Measurements from ENCODE around the gene MYPN. TPM values are rescaled to one million over a fixed set of nuclear protein-coding genes. Genes with fewer than 3 reads are reported as not detected.

The MYPN gene
- total RNA-seq, 2 experiments from 2014 or later = not detected

DNA sequence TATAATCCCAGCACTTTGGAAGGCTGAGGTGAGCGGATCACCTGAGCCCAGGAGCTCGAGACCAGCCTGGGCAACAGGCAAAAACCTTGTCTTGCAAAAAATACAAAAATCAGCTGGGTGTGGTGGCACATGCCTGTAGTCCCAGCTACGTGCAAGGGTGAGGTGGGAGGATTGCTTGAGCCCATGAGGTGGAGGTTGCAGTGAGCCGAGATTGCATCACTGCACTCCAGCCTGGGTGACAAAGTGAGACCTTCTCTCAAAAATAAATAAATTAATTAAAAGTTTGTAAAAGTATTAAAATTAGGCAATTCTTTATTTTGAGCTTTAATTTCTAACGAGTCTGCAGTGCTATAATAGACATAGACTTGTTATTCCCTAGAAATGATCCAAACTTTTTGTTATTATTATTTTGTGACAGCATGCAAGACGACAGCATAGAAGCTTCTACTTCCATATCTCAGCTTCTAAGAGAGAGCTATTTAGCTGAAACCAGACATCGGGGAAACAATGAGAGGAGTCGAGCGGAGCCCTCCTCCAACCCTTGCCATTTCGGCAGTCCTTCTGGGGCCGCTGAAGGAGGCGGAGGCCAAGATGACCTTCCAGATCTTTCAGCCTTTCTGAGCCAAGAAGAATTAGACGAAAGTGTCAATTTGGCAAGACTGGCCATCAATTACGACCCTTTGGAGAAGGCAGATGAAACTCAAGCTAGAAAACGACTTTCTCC, 11.9 kb downstream of the MYPN start:
- Mint-ChIP-seq H3K27me3 (ENCODE audit: low read depth) (peaks cover 3% of the 10 kb centered on the region), H3K4me1 (ENCODE audit: low read depth) (peaks cover 1% of the 10 kb centered on the region), H3K9me3 (no peaks in the 10 kb centered on the region), H3K4me3 (no peak overlapping the region), H3K36me3 (ENCODE audit: low read depth) (no peaks in the 10 kb centered on the region), H3K27ac (no peak overlapping the region)
- CTCF ChIA-PET = interaction anchor here (1.2 kb wide), 1 partner anchor 35 kb away, joined by 9 read pairs; no protein-coding TSS in a partner anchor
- DNase-seq = no peak
- intact Hi-C loops (cut with micrococcal nuclease) = no loop called here

GRCh38 chr10:68121852-68122251, 12.6 kb downstream of the MYPN start:
- peaks cover 3% of the 10 kb centered on the region for H3K27me3 Mint-ChIP-seq (ENCODE audit: low read depth)
- CTCF ChIA-PET = no interaction called here
- no peak overlapping the region for H3K27ac Mint-ChIP-seq
- H3K9me3 Mint-ChIP-seq = no peaks in the 10 kb centered on the region
- DNase-seq = no peak
- H3K4me1 Mint-ChIP-seq (ENCODE audit: low read depth) = peaks cover 1% of the 10 kb centered on the region
- no peak overlapping the region for H3K4me3 Mint-ChIP-seq
- intact Hi-C loops (cut with micrococcal nuclease) = no loop called here
- H3K36me3 Mint-ChIP-seq (ENCODE audit: low read depth) = no peaks in the 10 kb centered on the region

- no peak for DNase-seq
- no peak overlapping the region for H3K4me3 Mint-ChIP-seq
- H3K27ac Mint-ChIP-seq = no peak overlapping the region
- intact Hi-C loops (cut with micrococcal nuclease) = no loop called here
- H3K27me3 Mint-ChIP-seq (ENCODE audit: low read depth) = no peaks in the 10 kb centered on the region
- no peaks in the 10 kb centered on the region for H3K9me3 Mint-ChIP-seq
- CTCF ChIA-PET = no interaction called here
- no peaks in the 10 kb centered on the region for H3K36me3 Mint-ChIP-seq (ENCODE audit: low read depth)
- no peaks in the 10 kb centered on the region for H3K4me1 Mint-ChIP-seq (ENCODE audit: low read depth)
These were observed 15.4 kb downstream of the MYPN start for GRCh38 chr10:68124718-68125117.

- CTCF ChIA-PET = no interaction called here
- Mint-ChIP-seq H3K9me3 (no peaks in the 10 kb centered on the region), H3K36me3 (ENCODE audit: low read depth) (no peaks in the 10 kb centered on the region)
These were observed 16.5 kb downstream of the MYPN start for GRCh38 chr10:68125772-68126171.

DNA sequence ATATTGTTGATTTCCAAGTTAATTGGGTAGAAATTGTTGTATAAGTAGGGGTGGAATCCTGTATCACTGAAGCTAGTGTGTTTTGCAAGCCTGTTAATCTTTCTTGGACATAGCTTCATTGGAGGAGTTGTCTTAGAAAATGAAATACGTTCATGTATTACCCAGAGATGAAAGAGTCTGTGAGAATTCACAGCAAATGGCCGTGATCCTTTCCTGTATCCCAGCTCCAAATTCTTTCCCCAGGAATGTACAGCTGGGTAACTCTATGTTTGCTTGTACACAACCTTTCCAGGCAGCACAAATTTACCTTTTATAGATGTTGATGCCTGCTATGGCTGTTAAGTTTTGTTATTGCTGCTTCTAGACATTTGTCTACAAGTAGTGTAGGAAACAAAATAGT, 18.7 kb downstream of the MYPN start:
- H3K36me3 Mint-ChIP-seq (ENCODE audit: low read depth) = no peaks in the 10 kb centered on the region
- no peak for DNase-seq
- H3K4me1 Mint-ChIP-seq (ENCODE audit: low read depth) = no peaks in the 10 kb centered on the region
- H3K27ac Mint-ChIP-seq = no peak overlapping the region
- H3K27me3 Mint-ChIP-seq (ENCODE audit: low read depth) = peaks cover under 1% of the 10 kb centered on the region
- intact Hi-C loops (cut with micrococcal nuclease) = no loop called here
- no peak overlapping the region for H3K4me3 Mint-ChIP-seq
- H3K9me3 Mint-ChIP-seq = no peaks in the 10 kb centered on the region
- CTCF ChIA-PET = interaction anchor here (1.1 kb wide), 1 partner anchor 29 kb away, joined by 3 read pairs; no protein-coding TSS in a partner anchor

More at GRCh38 chr10:68125772-68126171, 16.5 kb downstream of the MYPN start:
- Mint-ChIP-seq H3K27me3 (ENCODE audit: low read depth) (no peaks in the 10 kb centered on the region), H3K4me1 (ENCODE audit: low read depth) (no peaks in the 10 kb centered on the region), H3K27ac (no peak overlapping the region), H3K4me3 (no peak overlapping the region)
- intact Hi-C loops (cut with micrococcal nuclease) = no loop called here
- no peak for DNase-seq

- no peaks in the 10 kb centered on the region for H3K36me3 Mint-ChIP-seq (ENCODE audit: low read depth)
- no peaks in the 10 kb centered on the region for H3K4me1 Mint-ChIP-seq (ENCODE audit: low read depth)
- CTCF ChIA-PET = no interaction called here
- peaks cover 2% of the 10 kb centered on the region for H3K27me3 Mint-ChIP-seq (ENCODE audit: low read depth)
- intact Hi-C loops (cut with micrococcal nuclease) = no loop called here
- H3K9me3 Mint-ChIP-seq = no peaks in the 10 kb centered on the region
- H3K4me3 Mint-ChIP-seq = no peak overlapping the region
- DNase-seq = no peak
- H3K27ac Mint-ChIP-seq = no peak overlapping the region
These were observed 23.1 kb downstream of the MYPN start for GRCh38 chr10:68132391-68132790.

DNA sequence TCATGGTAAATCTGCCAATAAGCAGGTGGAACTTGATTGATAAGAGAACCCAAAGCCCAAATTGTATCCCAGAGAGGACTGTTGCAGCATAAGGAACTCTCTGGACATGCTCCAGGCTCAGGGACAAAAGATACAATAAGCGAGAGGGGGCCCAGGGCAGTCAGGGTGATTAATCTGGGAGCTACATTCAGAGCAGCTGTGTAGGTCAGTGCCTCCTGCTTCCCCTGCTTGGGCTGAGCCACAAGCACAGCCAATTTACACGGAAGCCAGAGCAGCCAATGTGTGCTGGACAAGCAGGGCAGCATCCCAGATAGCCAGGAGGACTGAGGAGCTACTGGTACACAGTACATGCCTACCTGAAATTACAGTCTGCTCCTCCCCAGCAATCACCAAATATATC, 24.2 kb downstream of the MYPN start:
- Mint-ChIP-seq H3K27ac (no peak overlapping the region), H3K4me3 (no peak overlapping the region), H3K9me3 (no peaks in the 10 kb centered on the region), H3K4me1 (ENCODE audit: low read depth) (no peaks in the 10 kb centered on the region), H3K36me3 (ENCODE audit: low read depth) (no peaks in the 10 kb centered on the region), H3K27me3 (ENCODE audit: low read depth) (peaks cover 2% of the 10 kb centered on the region)
- no peak for DNase-seq
- CTCF ChIA-PET = no interaction called here
- intact Hi-C loops (cut with micrococcal nuclease) = no loop called here

DNA sequence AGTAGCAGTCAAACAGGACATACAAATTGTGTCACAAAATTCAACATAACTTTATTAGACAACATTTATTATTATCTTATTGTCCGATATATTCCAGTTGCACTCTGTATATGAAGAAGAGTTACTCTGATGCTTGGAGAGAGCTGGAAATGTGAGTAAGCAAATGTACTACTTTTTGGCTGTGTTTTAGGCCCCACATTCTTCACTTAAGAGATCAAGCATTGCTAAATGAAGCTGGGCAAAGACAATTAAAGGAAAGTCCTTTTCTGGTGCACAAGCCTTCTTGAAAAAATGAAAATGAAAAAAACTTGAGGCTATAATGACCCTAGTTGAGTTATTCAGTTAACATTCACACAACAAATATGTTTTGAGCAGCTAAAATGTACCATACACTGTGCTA, 26.1 kb downstream of the MYPN start:
- DNase-seq = no peak
- Mint-ChIP-seq H3K27ac (no peak overlapping the region), H3K27me3 (ENCODE audit: low read depth) (peaks cover 5% of the 10 kb centered on the region), H3K4me3 (no peak overlapping the region), H3K36me3 (ENCODE audit: low read depth) (no peaks in the 10 kb centered on the region), H3K9me3 (no peaks in the 10 kb centered on the region), H3K4me1 (ENCODE audit: low read depth) (no peaks in the 10 kb centered on the region)
- CTCF ChIA-PET = no interaction called here
- intact Hi-C loops (cut with micrococcal nuclease) = no loop called here

DNA sequence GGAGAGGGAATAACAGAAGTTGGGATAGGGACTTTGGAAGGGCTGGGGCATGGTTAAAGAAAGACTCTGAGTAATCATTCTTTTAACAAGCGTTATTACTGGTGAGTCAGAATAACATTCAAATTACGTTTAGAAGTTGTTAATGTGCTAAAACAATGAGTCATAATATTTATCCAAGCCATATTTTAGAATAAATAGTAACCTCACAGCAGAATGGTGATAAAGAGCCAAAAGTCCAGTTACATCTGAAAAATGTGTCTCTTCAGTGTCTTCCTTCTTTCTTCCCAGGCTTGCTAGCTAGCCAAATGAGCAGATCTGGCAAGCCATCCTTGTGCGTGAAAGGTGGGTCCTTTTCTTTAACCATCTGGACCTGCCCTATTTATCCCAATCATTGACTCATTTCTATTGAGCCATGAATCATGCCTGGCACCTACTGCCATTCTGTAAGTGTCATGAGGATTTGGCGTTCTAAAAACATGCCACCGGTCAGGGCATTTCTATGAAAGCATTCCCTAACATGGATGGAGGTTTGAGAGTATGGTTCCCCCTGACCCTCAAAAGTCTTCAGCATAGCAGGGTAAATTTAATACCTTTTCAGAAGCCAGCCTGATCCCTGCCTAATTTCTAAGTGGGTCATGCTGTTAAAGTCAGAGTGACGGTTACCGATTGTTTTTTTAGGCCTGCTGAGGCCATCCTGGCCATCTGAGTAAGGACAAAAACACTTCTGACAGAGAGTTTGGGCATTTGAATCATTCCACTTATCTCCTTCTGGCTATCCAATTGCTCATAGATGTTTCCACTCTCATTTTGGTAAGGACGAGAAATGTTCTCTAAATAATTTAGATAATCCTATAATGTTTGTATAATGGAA, 26.9 kb downstream of the MYPN start:
- Mint-ChIP-seq H3K4me3 (no peak overlapping the region), H3K27ac (no peak overlapping the region)
- CTCF ChIA-PET = no interaction called here

GRCh38 chr10:68137171-68137570, 27.9 kb downstream of the MYPN start:
- no peak overlapping the region for H3K27ac Mint-ChIP-seq

More for the DNA sequence above, 26.9 kb downstream of the MYPN start:
- H3K4me1 Mint-ChIP-seq (ENCODE audit: low read depth) = no peaks in the 10 kb centered on the region
- no peak for DNase-seq
- intact Hi-C loops (cut with micrococcal nuclease) = no loop called here
- H3K27me3 Mint-ChIP-seq (ENCODE audit: low read depth) = peaks cover 7% of the 10 kb centered on the region
- H3K36me3 Mint-ChIP-seq (ENCODE audit: low read depth) = no peaks in the 10 kb centered on the region
- H3K9me3 Mint-ChIP-seq = no peaks in the 10 kb centered on the region

DNA sequence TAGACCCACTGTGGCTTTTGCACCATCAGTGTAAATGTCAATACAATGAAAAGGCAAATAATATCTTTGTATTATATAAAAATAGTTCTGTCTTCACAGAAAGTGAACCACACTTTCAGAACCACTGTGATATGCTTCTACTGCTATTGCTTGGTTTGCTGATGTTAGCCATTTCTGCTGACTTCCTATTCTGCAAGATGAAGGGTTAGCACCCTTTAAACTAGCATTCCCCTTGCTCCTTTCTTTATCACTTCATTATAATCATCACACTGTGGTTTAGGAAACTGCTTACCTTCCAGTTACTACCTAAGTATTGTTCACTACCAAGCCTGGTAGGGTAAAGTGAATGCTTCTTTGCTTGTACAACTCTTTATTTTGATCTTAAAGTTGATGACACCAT, 29.2 kb downstream of the MYPN start:
- Mint-ChIP-seq H3K27ac (no peak overlapping the region), H3K27me3 (ENCODE audit: low read depth) (peaks cover 6% of the 10 kb centered on the region), H3K4me1 (ENCODE audit: low read depth) (no peaks in the 10 kb centered on the region), H3K9me3 (no peaks in the 10 kb centered on the region), H3K36me3 (ENCODE audit: low read depth) (no peaks in the 10 kb centered on the region), H3K4me3 (no peak overlapping the region)
- DNase-seq = no peak
- CTCF ChIA-PET = interaction anchor here (1.0 kb wide), 1 partner anchor 17 kb away, joined by 3 read pairs; no protein-coding TSS in a partner anchor
- intact Hi-C loops (cut with micrococcal nuclease) = no loop called here

More at GRCh38 chr10:68137171-68137570, 27.9 kb downstream of the MYPN start:
- Mint-ChIP-seq H3K4me1 (ENCODE audit: low read depth) (no peaks in the 10 kb centered on the region), H3K27me3 (ENCODE audit: low read depth) (peaks cover 7% of the 10 kb centered on the region), H3K9me3 (no peaks in the 10 kb centered on the region), H3K36me3 (ENCODE audit: low read depth) (no peaks in the 10 kb centered on the region), H3K4me3 (no peak overlapping the region)
- CTCF ChIA-PET = no interaction called here
- intact Hi-C loops (cut with micrococcal nuclease) = no loop called here
- no peak for DNase-seq

GRCh38 chr10:68139448-68140272, 30.4 kb downstream of the MYPN start:
- Mint-ChIP-seq H3K27ac (no peak overlapping the region), H3K4me3 (no peak overlapping the region), H3K9me3 (no peaks in the 10 kb centered on the region), H3K36me3 (ENCODE audit: low read depth) (no peaks in the 10 kb centered on the region), H3K4me1 (ENCODE audit: low read depth) (no peaks in the 10 kb centered on the region), H3K27me3 (ENCODE audit: low read depth) (peaks cover 6% of the 10 kb centered on the region)
- no peak for DNase-seq
- CTCF ChIA-PET = interaction anchor here (1.0 to 1.3 kb wide), 2 partner anchors 16 to 351 kb away, joined by 3 read pairs; no protein-coding TSS in a partner anchor
- intact Hi-C loops (cut with micrococcal nuclease) = no loop called here

Measured in activated naive CD4-positive, alpha-beta T cell treated with anti-CD3 and anti-CD28 coated beads for 36 hours (primary cell).